PC-9 (cell line): ENCODE data around the gene WSCD1.

Source experiments
- CTCF ChIP-seq: fragments of 200-600 bp; sonication (generic); conservative IDR thresholded peaks from 2 replicates; pipeline ENCODE4 v1.6.1; 2017; ENCODE audit warnings: mixed run types, antibody characterized with exemption, mild to moderate bottlenecking, moderate library complexity
- EZH2 ChIP-seq: fragments of 200-600 bp; sonication (generic); IDR thresholded peaks from 2 replicates; pipeline ENCODE4 v1.8.0; 2017; ENCODE audit warnings: antibody characterized with exemption, low read depth

- TF ChIP-seq CTCF = no peak
- TF ChIP-seq EZH2 = no peak
Observed at GRCh38 chr17:6078458-6078871, 8.3 kb downstream of the WSCD1 start.
